Gastrocnemius medialis (tissue), 4 donors: ENCODE data around the gene RFPL4A.

Source experiments
- CTCF ChIP-seq, 5 experiments: fragments of 450-650 bp in 3 of 5; fragments of 200-600 bp in 2 of 5; sonication (generic) in 2 of 5; IDR thresholded peaks in 4 of 5; conservative IDR thresholded peaks in 1 of 5; 1 replicate in 4 of 5; 2 replicates in 1 of 5; pipeline ENCODE4 v1.5.1; 2016 to 2019; ENCODE audit warnings: antibody characterized with exemption in 5 of 5, mild to moderate bottlenecking in 3 of 5, moderate library complexity in 3 of 5
- POLR2A ChIP-seq, 2 donors: fragments of 450-650 bp; IDR thresholded peaks; one replicate each; pipeline ENCODE4 v1.6.1; 2017; ENCODE audit warnings: antibody characterized with exemption in 2 of 2, mild to moderate bottlenecking in 2 of 2, moderate library complexity in 2 of 2

GRCh38 chr19:55712804-55713631 lies 45.9 kb upstream of the RFPL4A start:
- TF ChIP-seq POLR2A (IDR thresholded peaks at IDR 0.05) (no peak), CTCF (IDR thresholded peaks at IDR 0.05 in 4 of 5, conservative IDR thresholded peaks at IDR 0.05 in 1 of 5) (no peak)
